Tibial nerve (tissue), 3 donors: ENCODE data around the gene SKI.

Experiments
- POLR2A ChIP-seq, 2 donors: fragments of 450-650 bp; IDR thresholded peaks; one replicate each; pipeline ENCODE4 v1.6.1; 2017; ENCODE audit warnings: antibody characterized with exemption in 2 of 2, mild to moderate bottlenecking in 2 of 2, moderate library complexity in 2 of 2
- TF ChIP-seq, protein P1 (sequence below), 5 experiments: fragments of 200-600 bp in 3 of 5; fragments of 450-650 bp in 2 of 5; sonication (generic) in 3 of 5; IDR thresholded peaks; one replicate each; pipeline ENCODE4 v1.5.1; 2016 to 2019; ENCODE audit warnings: antibody characterized with exemption in 5 of 5, mild to moderate bottlenecking in 3 of 5, moderate library complexity in 2 of 5

DNA sequence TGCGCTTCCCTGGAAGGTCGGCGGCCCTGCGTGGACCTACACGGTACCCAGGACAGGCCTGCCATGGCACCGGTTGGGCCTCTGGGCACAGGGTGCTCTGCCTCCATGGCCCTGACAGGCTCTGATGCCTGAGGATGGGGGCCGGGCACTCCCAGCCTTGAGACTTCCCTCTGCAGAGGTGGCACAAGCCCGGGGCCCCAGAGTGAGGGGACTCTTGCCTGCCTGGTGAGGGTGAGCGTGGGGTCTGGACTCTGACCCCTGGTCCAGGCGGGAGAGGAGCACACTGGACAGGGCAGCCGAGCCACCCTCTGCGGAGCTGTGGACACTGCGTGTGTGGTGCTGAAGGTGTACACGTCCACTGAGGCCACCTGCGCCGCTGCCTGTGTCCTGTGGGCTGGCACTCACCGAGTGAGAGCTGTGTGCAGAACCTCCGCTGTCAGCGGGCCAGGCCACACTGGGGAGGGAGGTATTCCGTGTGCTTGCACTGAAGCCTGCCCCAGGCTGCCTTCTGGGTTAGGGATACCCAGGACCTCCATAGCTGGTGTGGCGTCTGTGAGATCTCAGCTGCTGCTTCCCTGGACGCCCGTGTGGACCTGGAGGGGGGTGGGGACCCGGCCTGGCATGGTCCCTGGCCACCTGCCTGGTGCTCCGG, 10.4 kb downstream of the SKI start:
- TF ChIP-seq, protein P1, sequence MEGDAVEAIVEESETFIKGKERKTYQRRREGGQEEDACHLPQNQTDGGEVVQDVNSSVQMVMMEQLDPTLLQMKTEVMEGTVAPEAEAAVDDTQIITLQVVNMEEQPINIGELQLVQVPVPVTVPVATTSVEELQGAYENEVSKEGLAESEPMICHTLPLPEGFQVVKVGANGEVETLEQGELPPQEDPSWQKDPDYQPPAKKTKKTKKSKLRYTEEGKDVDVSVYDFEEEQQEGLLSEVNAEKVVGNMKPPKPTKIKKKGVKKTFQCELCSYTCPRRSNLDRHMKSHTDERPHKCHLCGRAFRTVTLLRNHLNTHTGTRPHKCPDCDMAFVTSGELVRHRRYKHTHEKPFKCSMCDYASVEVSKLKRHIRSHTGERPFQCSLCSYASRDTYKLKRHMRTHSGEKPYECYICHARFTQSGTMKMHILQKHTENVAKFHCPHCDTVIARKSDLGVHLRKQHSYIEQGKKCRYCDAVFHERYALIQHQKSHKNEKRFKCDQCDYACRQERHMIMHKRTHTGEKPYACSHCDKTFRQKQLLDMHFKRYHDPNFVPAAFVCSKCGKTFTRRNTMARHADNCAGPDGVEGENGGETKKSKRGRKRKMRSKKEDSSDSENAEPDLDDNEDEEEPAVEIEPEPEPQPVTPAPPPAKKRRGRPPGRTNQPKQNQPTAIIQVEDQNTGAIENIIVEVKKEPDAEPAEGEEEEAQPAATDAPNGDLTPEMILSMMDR (IDR thresholded peaks at IDR 0.05), result no peak
- no peak for TF ChIP-seq POLR2A (IDR thresholded peaks at IDR 0.05)
